Panc1 (cell line): ENCODE data around the gene PPL. TPM values are rescaled to one million over a fixed set of nuclear protein-coding genes. Genes with fewer than 3 reads are reported as not detected.

Source experiments
- ATAC-seq: fragments of 200-7000 bp; cut with Tn5 transposase; 2 replicates; pipeline ENCODE4 v1.9.1; 2020; ENCODE audit warnings: mild to moderate bottlenecking, moderate library complexity
- BruUV-seq: library from RNA; stranded (reverse); fragments of 400-500 nt; replicated peaks from 2 replicates; lab custom pipeline; 2021; lab: Mats Ljungman, UMichigan
- CTCF ChIA-PET: fragments of 300-600 bp; sonication (Branson Sonifier 250); formaldehyde crosslinking; loops from one replicate; lab custom pipeline; 2022; ENCODE audit warnings: antibody characterized with exemption; lab: Charles Lee
- POLR2A ChIA-PET: fragments of 300-600 bp; sonication (Branson Sonifier 250); formaldehyde crosslinking; loops from one replicate; lab custom pipeline; 2022; ENCODE audit warnings: antibody characterized with exemption; lab: Charles Lee
- DNase-seq: peaks from one replicate; pipeline ENCODE4 v3.0.0-alpha.2; 2010; ENCODE audit warnings: low read depth, low spot score
- H3K27ac ChIP-seq: 2 replicates; pipeline ENCODE4 v1.5.1; 2011; ENCODE audit warnings: mild to moderate bottlenecking, low read length, inconsistent platforms
- H3K27me3 ChIP-seq: fragments of 200-500 bp; sonication (Bioruptor generic); 2 replicates; pipeline ENCODE4 v1.6.0; 2014; ENCODE audit warnings: low read length, inconsistent platforms; ENCODE audit not compliant: control insufficient read depth, insufficient read depth
- H3K36me3 ChIP-seq: fragments of 200-500 bp; sonication (Bioruptor generic); 2 replicates; pipeline ENCODE4 v1.5.1; 2014; ENCODE audit warnings: inconsistent platforms, mild to moderate bottlenecking, low read length, moderate library complexity; ENCODE audit not compliant: control insufficient read depth, insufficient read depth
- H3K4me1 ChIP-seq: 2 replicates; pipeline ENCODE4 v1.5.1; 2011; ENCODE audit warnings: inconsistent platforms, mild to moderate bottlenecking, low read length, moderate library complexity; ENCODE audit not compliant: control insufficient read depth, insufficient read depth
- H3K4me3 ChIP-seq, 2 experiments: 2 replicates each; pipeline ENCODE4 v1.5.1; 2011 to 2012; ENCODE audit warnings: low read depth in 2 of 2, low read length in 2 of 2, mild to moderate bottlenecking in 2 of 2, inconsistent platforms in 1 of 2, moderate library complexity in 1 of 2
- H3K9me3 ChIP-seq: fragments of 200-500 bp; sonication (Bioruptor generic); 2 replicates; pipeline ENCODE4 v1.5.1; 2014; ENCODE audit warnings: low read depth, mild to moderate bottlenecking, inconsistent platforms, low read length, moderate library complexity; ENCODE audit not compliant: control insufficient read depth, insufficient read depth
- CTCF ChIP-seq: fragments of 450-650 bp; IDR thresholded peaks from 2 replicates; pipeline ENCODE4 v1.5.1; 2017; ENCODE audit warnings: mild to moderate bottlenecking
- POLR2AphosphoS5 ChIP-seq: IDR thresholded peaks from 2 replicates; pipeline ENCODE4 v1.6.1; 2012; ENCODE audit warnings: mild to moderate bottlenecking, low read depth, low read length, moderate library complexity
- REST ChIP-seq, 2 experiments: IDR thresholded peaks; 2 replicates each; pipeline ENCODE4 v1.6.1; 2011 to 2012; ENCODE audit warnings: low read depth in 2 of 2, control low read depth in 1 of 2, low read length in 1 of 2, mild to moderate bottlenecking in 1 of 2, moderate library complexity in 1 of 2; ENCODE audit not compliant: insufficient read depth in 1 of 2
- SIN3A ChIP-seq: IDR thresholded peaks from 2 replicates; pipeline ENCODE4 v1.6.1; 2012; ENCODE audit warnings: low read depth, mild to moderate bottlenecking, low read length, moderate library complexity, borderline replicate concordance; ENCODE audit not compliant: insufficient read depth
- TCF7L2 ChIP-seq: IDR thresholded peaks from 2 replicates; pipeline ENCODE4 v1.6.1; 2011; ENCODE audit warnings: mild to moderate bottlenecking, low read depth, low read length, inconsistent platforms
- in situ Hi-C: cut with HindIII; loops from 2 replicates; pipeline ENCODE4 v1.10.0; 2016; ENCODE audit warnings: low sequenced_read_pairs, low pct_unique_long_range_greater_than_20kb
- intact Hi-C: fragments of 100-400 bp; cut with micrococcal nuclease; formaldehyde crosslinking; loops from one replicate; pipeline ENCODE4 v1.10.0; 2022; ENCODE audit not compliant: unreplicated experiment
- total RNA-seq: library from RNA; stranded (reverse); gene quantifications from one replicate; pipeline ENCODE4 v1.2.1, GENCODE V29; 2021; ENCODE audit not compliant: unreplicated experiment

Gene PPL
- total RNA-seq, 1 experiment from 2014 or later = 89.4 TPM

- ATAC-seq (no peak), DNase-seq (no peak)
- in situ Hi-C loops (no loop called here), intact Hi-C loops (no loop called here)
- no peaks in the 10 kb centered on the region for H3K27me3 ChIP-seq
- no peaks in the 10 kb centered on the region for H3K9me3 ChIP-seq
- ChIA-PET POLR2A (no interaction called here), CTCF (no interaction called here)
- no TSS peak for BruUV-seq
- TF ChIP-seq SIN3A (no peak), POLR2AphosphoS5 (no peak), TCF7L2 (no peak), CTCF (no peak), REST (IDR thresholded peaks at IDR 0.05; ENCODE audit: insufficient read depth in 1 of 2, low read depth in 2 of 2, low read length in 1 of 2) (no peak)
- peaks cover 35% of the 10 kb centered on the region for H3K36me3 ChIP-seq
- no peak overlapping the region for H3K27ac ChIP-seq
- no peaks in the 10 kb centered on the region for H3K4me1 ChIP-seq
- H3K4me3 ChIP-seq = no peak overlapping the region
These were observed 104.1 kb downstream of the PPL start for GRCh38 chr16:4832698-4833343.

Other genes starting within 250 kb of the PPL start
- 42.9 TPM for gene NUDT16L1, start 243.6 kb downstream of the PPL start, total RNA-seq
- gene ANKS3, start 202.9 kb downstream of the PPL start, total RNA-seq = 26.6 TPM
- gene DNAAF8, start 202.6 kb downstream of the PPL start, total RNA-seq = 2.3 TPM
- 25.8 TPM for gene ZNF500, start 170.0 kb downstream of the PPL start, total RNA-seq
- gene SEPTIN12, start 148.8 kb downstream of the PPL start, total RNA-seq = not detected
- not detected for gene SMIM22, start 141.8 kb downstream of the PPL start, total RNA-seq
- 31.9 TPM for gene ROGDI, start 134.5 kb downstream of the PPL start, total RNA-seq
- gene GLYR1, start 89.9 kb downstream of the PPL start, total RNA-seq = 111 TPM
- gene UBN1, start 89.7 kb downstream of the PPL start, total RNA-seq = 63.1 TPM
- gene SEC14L5, start 21.2 kb upstream of the PPL start, total RNA-seq = 0.26 TPM
- gene NAGPA, start 96.8 kb upstream of the PPL start, total RNA-seq = 19.2 TPM
- not detected for gene C16orf89, start 128.8 kb upstream of the PPL start, total RNA-seq
- 46.6 TPM for gene ALG1, start 134.7 kb upstream of the PPL start, total RNA-seq
- gene EEF2KMT, start 160.6 kb upstream of the PPL start, total RNA-seq = 24.4 TPM